GM12892 (cell line): ENCODE data around the gene AK5.

Experiments
- POLR2A ChIP-seq: IDR thresholded peaks from 2 replicates; pipeline ENCODE4 v1.6.1; 2011; ENCODE audit warnings: low read depth, low read length, control low read depth
- POLR2AphosphoS5 ChIP-seq: IDR thresholded peaks from 2 replicates; pipeline ENCODE4 v1.6.1; 2011; ENCODE audit warnings: low read depth, low read length, control low read depth
- TAF1 ChIP-seq: IDR thresholded peaks from 2 replicates; pipeline ENCODE4 v1.6.1; 2011; ENCODE audit warnings: low read depth, mild to moderate bottlenecking, control low read depth, low read length, borderline replicate concordance

DNA sequence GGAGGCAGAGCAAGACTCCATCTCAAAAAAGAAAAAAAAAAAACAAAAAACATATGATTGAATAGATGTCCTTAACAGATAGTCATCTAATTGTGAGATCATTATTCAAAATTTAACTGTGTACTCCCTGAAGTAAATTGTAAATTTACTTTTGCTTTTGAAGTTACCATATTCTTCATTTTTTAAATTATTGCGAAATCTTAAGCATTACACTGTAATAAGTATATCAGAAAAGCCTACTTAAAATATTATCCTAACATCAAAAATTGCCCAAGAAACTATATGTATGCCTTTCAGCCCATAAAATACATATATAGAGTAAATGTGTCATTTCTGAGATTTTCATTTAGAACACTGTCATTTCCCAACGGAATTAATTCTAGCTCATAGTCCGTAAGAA, 91.9 kb downstream of the AK5 start:
- TF ChIP-seq POLR2AphosphoS5 (no peak), POLR2A (no peak), TAF1 (no peak)
